Endothelial cell of umbilical vein (primary cell): ENCODE data around the gene CEP192. TPM values are rescaled to one million over a fixed set of nuclear protein-coding genes. Genes with fewer than 3 reads are reported as not detected.

Experiments used
- BruUV-seq: library from RNA; stranded (reverse); fragments of 400-500 nt; replicated peaks from 2 replicates; lab custom pipeline; 2021; lab: Mats Ljungman, UMichigan
- CTCF ChIA-PET: fragments of 300-600, 350-600 bp; sonication (Branson Sonifier 250); formaldehyde crosslinking; loops from one replicate; lab custom pipeline; 2021; ENCODE audit warnings: antibody characterized with exemption, inconsistent platforms; lab: Charles Lee
- POLR2A ChIA-PET: fragments of 300-600, 350-600 bp; sonication (Branson Sonifier 250); formaldehyde crosslinking; loops from one replicate; lab custom pipeline; 2021; ENCODE audit warnings: antibody characterized with exemption, inconsistent platforms; lab: Charles Lee
- DNase-seq: peaks from one replicate; pipeline ENCODE4 v3.0.0-alpha.2; 2011; ENCODE audit warnings: low read depth, low spot score
- FAIRE-seq: peaks from 2 replicates; lab custom pipeline; 2011; peaks lifted over from hg19 to GRCh38; lab: Jason Lieb, UNC
- H2AFZ ChIP-seq: 2 replicates; pipeline ENCODE4 v1.6.0; 2012; ENCODE audit warnings: low read depth, low read length, control low read depth, inconsistent platforms
- H3K27ac ChIP-seq: 2 replicates; pipeline ENCODE4 v1.5.1; 2011; ENCODE audit warnings: low read depth, mild to moderate bottlenecking, control low read depth, low read length, moderate library complexity; ENCODE audit not compliant: insufficient read depth
- H3K27me3 ChIP-seq, 2 experiments: 2 replicates each; pipeline versions ENCODE4 v1.6.0 to v1.6.1; 2011; ENCODE audit warnings: low read length in 2 of 2, mixed read lengths in 1 of 2; ENCODE audit not compliant: control insufficient read depth in 2 of 2, insufficient read depth in 2 of 2
- H3K36me3 ChIP-seq, 2 experiments: 2 replicates in 1 of 2; 3 replicates in 1 of 2; pipeline ENCODE4 v1.5.1; 2011; ENCODE audit warnings: low read length in 2 of 2, mild to moderate bottlenecking in 1 of 2, moderate library complexity in 1 of 2; ENCODE audit not compliant: control insufficient read depth in 2 of 2, insufficient read depth in 2 of 2; ENCODE audit errors: extremely low read depth in 1 of 2
- H3K4me1 ChIP-seq: 3 replicates; pipeline ENCODE4 v1.5.1; 2011; ENCODE audit warnings: mild to moderate bottlenecking, low read length; ENCODE audit not compliant: control insufficient read depth, insufficient read depth; ENCODE audit errors: extremely low read depth
- H3K4me2 ChIP-seq: 2 replicates; pipeline ENCODE4 v1.6.1; 2011; ENCODE audit warnings: low read length, control low read depth, mixed read lengths; ENCODE audit not compliant: insufficient read depth
- H3K4me3 ChIP-seq, 3 experiments: fragments of 200-600 bp in 1 of 3; sonication (generic), shearing (Covaris generic) in 1 of 3; replicated peaks in 1 of 3; 2 replicates each; pipeline ENCODE4 v1.5.1; 2011 to 2016; ENCODE audit warnings: control low read depth in 3 of 3, low read length in 3 of 3, mild to moderate bottlenecking in 2 of 3, inconsistent platforms in 1 of 3, low read depth in 1 of 3, moderate library complexity in 1 of 3; ENCODE audit not compliant: insufficient read depth in 1 of 3
- H3K79me2 ChIP-seq: 2 replicates; pipeline ENCODE4 v1.6.0; 2012; ENCODE audit warnings: low read length, inconsistent platforms; ENCODE audit not compliant: control insufficient read depth, insufficient read depth
- H3K9ac ChIP-seq: replicated peaks from 2 replicates; pipeline ENCODE3; 2011; ENCODE audit warnings: low read length, control low read depth; ENCODE audit not compliant: insufficient read depth; ENCODE audit errors: extremely low read depth
- H3K9me1 ChIP-seq: replicated peaks from 3 replicates; pipeline ENCODE4 v1.6.0; 2011; ENCODE audit warnings: mild to moderate bottlenecking, low read length; ENCODE audit not compliant: control insufficient read depth, insufficient read depth; ENCODE audit errors: extremely low read depth
- H3K9me3 ChIP-seq: replicated peaks from 2 replicates; pipeline ENCODE4 v1.5.1; 2012; ENCODE audit warnings: low read length, inconsistent platforms; ENCODE audit not compliant: control insufficient read depth, insufficient read depth
- H4K20me1 ChIP-seq: replicated peaks from 2 replicates; pipeline ENCODE3; 2011; ENCODE audit warnings: mild to moderate bottlenecking, low read length; ENCODE audit not compliant: control insufficient read depth, insufficient read depth; ENCODE audit errors: extremely low read depth
- EZH2 ChIP-seq: IDR thresholded peaks from 2 replicates; pipeline ENCODE4 v1.6.1; 2012; ENCODE audit warnings: borderline replicate concordance, low read depth, mild to moderate bottlenecking, moderate library complexity, low read length, inconsistent platforms; ENCODE audit not compliant: severe bottlenecking
- FOS ChIP-seq: IDR thresholded peaks from 2 replicates; pipeline ENCODE4 v1.6.1; 2011; ENCODE audit warnings: mild to moderate bottlenecking, low read length, moderate library complexity, borderline replicate concordance; ENCODE audit not compliant: insufficient read depth
- GATA2 ChIP-seq: IDR thresholded peaks from 2 replicates; pipeline ENCODE4 v1.7.0; 2011; ENCODE audit warnings: low read depth, mild to moderate bottlenecking, moderate library complexity, mixed read lengths, low read length; ENCODE audit not compliant: insufficient read length, insufficient read depth
- JUN ChIP-seq: IDR thresholded peaks from 2 replicates; pipeline ENCODE4 v1.6.1; 2011; ENCODE audit warnings: borderline replicate concordance, low read depth; ENCODE audit not compliant: insufficient read length, insufficient read depth
- MYC ChIP-seq: IDR thresholded peaks from one replicate; pipeline ENCODE4 v1.6.1; 2011; ENCODE audit warnings: mild to moderate bottlenecking, low read depth, low read length
- POLR2A ChIP-seq: IDR thresholded peaks from 2 replicates; pipeline ENCODE4 v1.6.1; 2012; ENCODE audit warnings: low read depth, mild to moderate bottlenecking, control low read depth, low read length
- POLR2AphosphoS5 ChIP-seq: IDR thresholded peaks from 2 replicates; pipeline ENCODE4 v1.6.1; 2012; ENCODE audit warnings: low read depth, mild to moderate bottlenecking, control low read depth, low read length, moderate library complexity; ENCODE audit not compliant: insufficient read depth
- dilution Hi-C: fragments of 300-500 bp; cut with MboI; formaldehyde crosslinking; loops from one replicate; pipeline ENCODE4 v1.15.0; 2019; ENCODE audit warnings: low sequenced_read_pairs; ENCODE audit not compliant: extremely low pct_ligation_motif_present
- intact Hi-C: fragments of 100-400 bp; cut with micrococcal nuclease; formaldehyde crosslinking; loops from one replicate; pipeline ENCODE4 v1.10.0; 2022
- polyA plus RNA-seq, 4 experiments: library from polyadenylated mRNA; depleted of rRNA in 3 of 4; stranded (reverse) in 3 of 4; unstranded in 1 of 4; fragments of >200 nt; gene quantifications; 2 replicates each; pipeline versions ENCODE4 v1.2.1 to v1.2.3, GENCODE V29; 2011 to 2012; ENCODE audit warnings: missing spikeins in 1 of 4
- total RNA-seq: library from RNA; stranded (reverse); gene quantifications from 2 replicates; pipeline ENCODE4 v1.2.3, GENCODE V29; 2021
- TF ChIP-seq, protein P1 (sequence below): IDR thresholded peaks from 2 replicates; pipeline ENCODE4 v1.6.1; 2011; ENCODE audit not compliant: insufficient read depth, insufficient read length
- TF ChIP-seq, protein P2 (sequence below), 2 donors: IDR thresholded peaks; 1 replicate in 1 of 2; 2 replicates in 1 of 2; pipeline ENCODE4 v1.5.1; 2011; ENCODE audit warnings: low read length in 2 of 2, mild to moderate bottlenecking in 2 of 2, moderate library complexity in 2 of 2, control low read depth in 1 of 2, inconsistent platforms in 1 of 2, low read depth in 1 of 2; ENCODE audit not compliant: insufficient read depth in 1 of 2; ENCODE audit errors: extremely low read depth in 1 of 2

Gene CEP192
- total and polyA plus RNA-seq, 2 donors (not counting 3 experiments of a cell fraction or from before 2014, with no cell fraction given): 14.5 to 22.9 TPM

DNA sequence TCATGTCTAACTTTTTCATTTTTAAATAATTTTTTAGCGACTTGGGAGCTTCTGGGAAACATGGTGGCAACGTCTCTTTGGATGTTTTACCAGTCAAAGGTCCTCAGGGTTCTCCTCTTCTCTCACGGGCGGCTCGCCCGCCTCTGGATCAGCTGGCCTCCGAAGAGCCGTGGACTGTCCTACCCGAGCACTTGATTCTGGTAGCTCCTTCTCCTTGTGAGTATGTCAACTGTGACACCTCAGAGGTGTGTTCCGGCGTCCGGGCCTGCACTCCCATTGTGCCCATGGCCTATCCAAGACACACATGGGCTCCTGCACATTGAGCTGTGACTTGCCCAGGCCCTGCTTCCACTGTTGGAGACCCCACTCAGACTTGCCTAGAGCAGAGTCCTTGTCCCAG is 104.3 kb downstream of the CEP192 start:
- peaks cover 19 to 20% of the 10 kb centered on the region in 2 experiments for H3K36me3 ChIP-seq

More for the DNA sequence above, 104.3 kb downstream of the CEP192 start:
- H3K79me2 ChIP-seq: no peaks in the 10 kb centered on the region
- H3K27me3 ChIP-seq: no peaks in the 10 kb centered on the region
- no peak overlapping the region for H2AFZ ChIP-seq
- no peak for TF ChIP-seq GATA2
- no peak for TF ChIP-seq EZH2
- no peak for TF ChIP-seq POLR2A
- TF ChIP-seq MYC: no peak
- TF ChIP-seq, protein P1, sequence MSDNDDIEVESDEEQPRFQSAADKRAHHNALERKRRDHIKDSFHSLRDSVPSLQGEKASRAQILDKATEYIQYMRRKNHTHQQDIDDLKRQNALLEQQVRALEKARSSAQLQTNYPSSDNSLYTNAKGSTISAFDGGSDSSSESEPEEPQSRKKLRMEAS: no peak
- TF ChIP-seq, protein P2, sequence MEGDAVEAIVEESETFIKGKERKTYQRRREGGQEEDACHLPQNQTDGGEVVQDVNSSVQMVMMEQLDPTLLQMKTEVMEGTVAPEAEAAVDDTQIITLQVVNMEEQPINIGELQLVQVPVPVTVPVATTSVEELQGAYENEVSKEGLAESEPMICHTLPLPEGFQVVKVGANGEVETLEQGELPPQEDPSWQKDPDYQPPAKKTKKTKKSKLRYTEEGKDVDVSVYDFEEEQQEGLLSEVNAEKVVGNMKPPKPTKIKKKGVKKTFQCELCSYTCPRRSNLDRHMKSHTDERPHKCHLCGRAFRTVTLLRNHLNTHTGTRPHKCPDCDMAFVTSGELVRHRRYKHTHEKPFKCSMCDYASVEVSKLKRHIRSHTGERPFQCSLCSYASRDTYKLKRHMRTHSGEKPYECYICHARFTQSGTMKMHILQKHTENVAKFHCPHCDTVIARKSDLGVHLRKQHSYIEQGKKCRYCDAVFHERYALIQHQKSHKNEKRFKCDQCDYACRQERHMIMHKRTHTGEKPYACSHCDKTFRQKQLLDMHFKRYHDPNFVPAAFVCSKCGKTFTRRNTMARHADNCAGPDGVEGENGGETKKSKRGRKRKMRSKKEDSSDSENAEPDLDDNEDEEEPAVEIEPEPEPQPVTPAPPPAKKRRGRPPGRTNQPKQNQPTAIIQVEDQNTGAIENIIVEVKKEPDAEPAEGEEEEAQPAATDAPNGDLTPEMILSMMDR (IDR thresholded peaks at IDR 0.05; ENCODE audit: extremely low read depth in 1 of 2, insufficient read depth in 1 of 2, low read depth in 1 of 2, low read length in 2 of 2): no peak
- no peak for TF ChIP-seq FOS
- no peak for TF ChIP-seq POLR2AphosphoS5
- TF ChIP-seq JUN: no peak
- no peaks in the 10 kb centered on the region for H3K9me1 ChIP-seq
- FAIRE-seq (no peak), DNase-seq (no peak)
- ChIA-PET CTCF (no interaction called here), POLR2A (no interaction called here)
- no peaks in the 10 kb centered on the region for H3K4me1 ChIP-seq
- no peaks in the 10 kb centered on the region for H3K9me3 ChIP-seq
- dilution Hi-C loops: no loop called here
- H3K9ac ChIP-seq: no peak overlapping the region
- H3K27ac ChIP-seq: no peak overlapping the region
- intact Hi-C loops: no loop called here
- BruUV-seq: no TSS peak
- no peaks in the 10 kb centered on the region for H4K20me1 ChIP-seq
- no peak overlapping the region for H3K4me2 ChIP-seq
- no peak overlapping the region for H3K4me3 ChIP-seq
